Measurements from ENCODE around the gene RAB1A. TPM values are rescaled to one million over a fixed set of nuclear protein-coding genes. Genes with fewer than 3 reads are reported as not detected.

RAB1A gene
- total and polyA plus RNA-seq, 9 of the 15 experiments (the other 6 are each of a cell fraction or from before 2014, with no cell fraction given), result 43.8 to 163 (median 67.7) TPM

- TF ChIP-seq CUX1 (CRISPR knock-in tag; IDR thresholded peaks at IDR 0.05) (no peak), ZNF764 (CRISPR knock-in tag; IDR thresholded peaks at IDR 0.05; ENCODE audit: low read depth) (no peak), ADNP (tag; IDR thresholded peaks at IDR 0.05) (no peak), NR2C1 (IDR thresholded peaks at IDR 0.05) (no peak), NR2C1 (tag; IDR thresholded peaks at IDR 0.05) (no peak), SIRT6 (IDR thresholded peaks at IDR 0.05; ENCODE audit: low read depth, low read length) (no peak)
Measured at GRCh38 chr2:65067806-65068553, 61.9 kb downstream of the RAB1A start (continued).

All from K562 (cell line).